ENCODE results near the gene VIM.

DNA sequence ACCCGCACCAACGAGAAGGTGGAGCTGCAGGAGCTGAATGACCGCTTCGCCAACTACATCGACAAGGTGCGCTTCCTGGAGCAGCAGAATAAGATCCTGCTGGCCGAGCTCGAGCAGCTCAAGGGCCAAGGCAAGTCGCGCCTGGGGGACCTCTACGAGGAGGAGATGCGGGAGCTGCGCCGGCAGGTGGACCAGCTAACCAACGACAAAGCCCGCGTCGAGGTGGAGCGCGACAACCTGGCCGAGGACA is 1.6 kb downstream of the VIM start:
- TF ChIP-seq GATA2 (IDR thresholded peaks at IDR 0.05; ENCODE audit: low read depth, low read length) (no peak), GATA3 (IDR thresholded peaks at IDR 0.05; ENCODE audit: low read depth, low read length) (no peak)
